ENCODE data around the gene MAPK8IP3. TPM values are rescaled to one million over a fixed set of nuclear protein-coding genes. Genes with fewer than 3 reads are reported as not detected.

Gene MAPK8IP3
- polyA plus RNA-seq, 3 donors = 1.1 to 185 (median 2.1) TPM

DNA sequence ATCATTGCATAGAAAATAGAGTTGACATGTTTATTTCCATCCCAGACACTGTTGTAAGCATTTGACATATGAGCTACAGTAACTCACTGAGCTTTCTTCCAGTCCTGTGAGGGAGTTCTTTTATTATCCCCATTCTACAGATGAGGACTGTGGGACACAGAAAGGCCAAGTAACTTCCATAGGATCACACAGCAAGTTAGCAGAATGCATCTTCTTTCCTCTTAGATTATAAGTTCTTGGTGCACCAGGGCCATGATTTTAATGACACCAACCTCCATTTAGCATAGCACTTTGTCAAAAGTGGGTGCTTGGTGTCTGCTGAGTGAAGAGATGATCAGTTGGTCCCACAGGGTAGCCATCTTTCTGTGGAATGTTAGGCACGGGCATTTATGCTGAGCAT is 15.2 kb upstream of the MAPK8IP3 start:
- WGBS (ENCODE audit: insufficient coverage) = 100% methylated on average over 1 of the region's 1 CpG
- H3K4me3 ChIP-seq (replicated peaks in 1 of 3; ENCODE audit: low read depth in 2 of 3, low read length in 3 of 3) = no peak overlapping the region
- Mint-ChIP-seq H3K9me3 (no peaks in the 10 kb centered on the region), H3K36me3 (peaks cover 65 to 87% of the 10 kb centered on the region in 2 donors), H3K4me1 (no peaks in the 10 kb centered on the region), H3K27ac (peak overlapping the region in 1 of 7 donors; percentile 38), H3K27me3 (ENCODE audit: low read depth in 3 of 3) (no peaks in the 10 kb centered on the region), H3K4me3 (no peak overlapping the region)
- H3K36me3 ChIP-seq (replicated peaks in 1 of 2; ENCODE audit: control insufficient read depth in 1 of 2, insufficient read depth in 2 of 2, low read length in 2 of 2) = peaks cover 51 to 94% of the 10 kb centered on the region in 2 donors
- DNase-seq = no peak
- H3K79me2 ChIP-seq (ENCODE audit: insufficient read depth, low read length) = peaks cover 42% of the 10 kb centered on the region
- H3K27me3 ChIP-seq (ENCODE audit: control insufficient read depth in 2 of 2, insufficient read depth in 2 of 2, low read length in 2 of 2) = no peaks in the 10 kb centered on the region
- TF ChIP-seq, protein P1, sequence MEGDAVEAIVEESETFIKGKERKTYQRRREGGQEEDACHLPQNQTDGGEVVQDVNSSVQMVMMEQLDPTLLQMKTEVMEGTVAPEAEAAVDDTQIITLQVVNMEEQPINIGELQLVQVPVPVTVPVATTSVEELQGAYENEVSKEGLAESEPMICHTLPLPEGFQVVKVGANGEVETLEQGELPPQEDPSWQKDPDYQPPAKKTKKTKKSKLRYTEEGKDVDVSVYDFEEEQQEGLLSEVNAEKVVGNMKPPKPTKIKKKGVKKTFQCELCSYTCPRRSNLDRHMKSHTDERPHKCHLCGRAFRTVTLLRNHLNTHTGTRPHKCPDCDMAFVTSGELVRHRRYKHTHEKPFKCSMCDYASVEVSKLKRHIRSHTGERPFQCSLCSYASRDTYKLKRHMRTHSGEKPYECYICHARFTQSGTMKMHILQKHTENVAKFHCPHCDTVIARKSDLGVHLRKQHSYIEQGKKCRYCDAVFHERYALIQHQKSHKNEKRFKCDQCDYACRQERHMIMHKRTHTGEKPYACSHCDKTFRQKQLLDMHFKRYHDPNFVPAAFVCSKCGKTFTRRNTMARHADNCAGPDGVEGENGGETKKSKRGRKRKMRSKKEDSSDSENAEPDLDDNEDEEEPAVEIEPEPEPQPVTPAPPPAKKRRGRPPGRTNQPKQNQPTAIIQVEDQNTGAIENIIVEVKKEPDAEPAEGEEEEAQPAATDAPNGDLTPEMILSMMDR (IDR thresholded peaks at IDR 0.05) = no peak
- no peak overlapping the region for H3K27ac ChIP-seq (ENCODE audit: low read depth in 1 of 2, low read length in 2 of 2)
- H3K9me3 ChIP-seq (replicated peaks in 1 of 2; ENCODE audit: control insufficient read depth in 1 of 2, insufficient read depth in 1 of 2, low read length in 2 of 2) = no peaks in the 10 kb centered on the region
- no peak overlapping the region for H3K4me2 ChIP-seq (replicated peaks; ENCODE audit: extremely low read depth, low read length, poor library complexity, severe bottlenecking)
- no peaks in the 10 kb centered on the region for H3K4me1 ChIP-seq (ENCODE audit: control insufficient read depth in 1 of 2, insufficient read depth in 2 of 2, low read length in 2 of 2)
- H2AFZ ChIP-seq (ENCODE audit: insufficient read depth, low read depth, low read length, poor library complexity, severe bottlenecking) = no peak overlapping the region
- no peak overlapping the region for H3K9ac ChIP-seq (ENCODE audit: insufficient read depth, low read length, poor library complexity, severe bottlenecking)
- intact Hi-C loops (cut with micrococcal nuclease) = no loop called here
- H4K20me1 ChIP-seq (ENCODE audit: insufficient read depth, low read length) = no peaks in the 10 kb centered on the region

DNA sequence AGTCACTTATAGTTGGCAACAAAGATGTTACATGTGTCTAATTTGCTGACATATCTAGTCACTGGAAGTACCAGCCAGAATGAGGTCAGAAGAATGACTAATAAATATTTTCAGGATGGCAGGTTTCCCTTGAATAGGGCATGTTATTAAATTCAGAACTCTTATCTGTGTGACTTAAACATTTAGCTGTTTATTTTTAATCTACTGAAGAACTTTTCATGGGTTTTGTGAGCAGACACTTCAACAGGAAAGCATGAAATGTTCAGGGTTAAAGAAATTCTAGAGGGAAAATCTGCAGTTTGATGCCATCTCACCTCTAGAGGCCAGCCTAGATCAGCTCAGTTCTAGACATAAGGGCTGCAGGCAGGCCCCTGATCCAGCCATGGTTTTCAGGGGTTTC is 14.7 kb upstream of the MAPK8IP3 start:
- TF ChIP-seq, protein P1 (IDR thresholded peaks at IDR 0.05) = no peak
- Histone ChIP-seq H3K36me3 (replicated peaks in 1 of 2; ENCODE audit: control insufficient read depth in 1 of 2, insufficient read depth in 2 of 2, low read length in 2 of 2) (peaks cover 51 to 93% of the 10 kb centered on the region in 2 donors), H3K9ac (ENCODE audit: insufficient read depth, low read length, poor library complexity, severe bottlenecking) (no peak overlapping the region), H3K27ac (ENCODE audit: low read depth in 1 of 2, low read length in 2 of 2) (no peak overlapping the region), H3K4me2 (replicated peaks; ENCODE audit: extremely low read depth, low read length, poor library complexity, severe bottlenecking) (no peak overlapping the region), H4K20me1 (ENCODE audit: insufficient read depth, low read length) (no peaks in the 10 kb centered on the region), H3K27me3 (ENCODE audit: control insufficient read depth in 2 of 2, insufficient read depth in 2 of 2, low read length in 2 of 2) (no peaks in the 10 kb centered on the region), H3K4me3 (replicated peaks in 1 of 3; ENCODE audit: low read depth in 2 of 3, low read length in 3 of 3) (no peak overlapping the region), H2AFZ (ENCODE audit: insufficient read depth, low read depth, low read length, poor library complexity, severe bottlenecking) (no peak overlapping the region), H3K79me2 (ENCODE audit: insufficient read depth, low read length) (peaks cover 41% of the 10 kb centered on the region), H3K9me3 (replicated peaks in 1 of 2; ENCODE audit: control insufficient read depth in 1 of 2, insufficient read depth in 1 of 2, low read length in 2 of 2) (no peaks in the 10 kb centered on the region), H3K4me1 (ENCODE audit: control insufficient read depth in 1 of 2, insufficient read depth in 2 of 2, low read length in 2 of 2) (no peaks in the 10 kb centered on the region)
- H3K9me3 Mint-ChIP-seq = no peaks in the 10 kb centered on the region
- H3K4me1 Mint-ChIP-seq = no peaks in the 10 kb centered on the region
- H3K27ac Mint-ChIP-seq = peak overlapping the region in 1 of 7 donors; percentile 38
- H3K36me3 Mint-ChIP-seq = peaks cover 65 to 87% of the 10 kb centered on the region in 2 donors
- H3K4me3 Mint-ChIP-seq = no peak overlapping the region
- DNase-seq = no peak
- H3K27me3 Mint-ChIP-seq (ENCODE audit: low read depth in 3 of 3) = no peaks in the 10 kb centered on the region
- intact Hi-C loops (cut with micrococcal nuclease) = no loop called here
